ENCODE data around the gene CIDEA. TPM values are rescaled to one million over a fixed set of nuclear protein-coding genes. Genes with fewer than 3 reads are reported as not detected.

CIDEA gene
- total and polyA plus RNA-seq, 8 donors: 0.15 to 0.44 TPM; not detected in 6

DNA sequence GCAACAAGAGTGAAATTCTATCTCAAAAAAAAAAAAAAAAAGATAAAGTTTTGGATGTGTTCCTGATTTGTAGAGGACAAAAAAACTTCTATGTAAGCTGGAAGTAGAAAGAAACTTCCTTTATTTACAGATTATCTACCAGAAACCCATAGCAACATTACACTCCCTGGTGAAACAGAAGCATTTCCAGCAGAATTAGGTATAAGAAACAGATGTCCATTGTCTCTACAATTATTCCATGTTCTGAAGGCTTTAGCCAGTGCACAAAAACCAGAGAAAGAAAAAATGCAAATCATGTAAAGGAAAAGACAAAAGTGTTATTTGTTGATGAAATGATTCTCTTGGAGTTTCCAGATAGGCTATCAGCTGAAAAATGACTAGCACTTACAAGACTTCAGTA is 58.8 kb downstream of the CIDEA start:
- Histone ChIP-seq H3K27me3 (peaks cover 0 to 20% (median 10%) of the 10 kb centered on the region in 3 donors), H3K4me3 (no peak overlapping the region), H3K4me1 (peaks cover 20 to 77% (median 52%) of the 10 kb centered on the region in 4 donors), H3K27ac (no peak overlapping the region), H3K9me3 (peaks cover 0 to 11% (median 7%) of the 10 kb centered on the region in 4 donors), H3K36me3 (peaks cover 0 to 34% (median 24%) of the 10 kb centered on the region in 4 donors)
- TF ChIP-seq POLR2A (IDR thresholded peaks at IDR 0.05) (no peak), POLR2AphosphoS5 (IDR thresholded peaks at IDR 0.05) (no peak), EP300 (IDR thresholded peaks at IDR 0.05) (no peak)
- TF ChIP-seq, protein P1, sequence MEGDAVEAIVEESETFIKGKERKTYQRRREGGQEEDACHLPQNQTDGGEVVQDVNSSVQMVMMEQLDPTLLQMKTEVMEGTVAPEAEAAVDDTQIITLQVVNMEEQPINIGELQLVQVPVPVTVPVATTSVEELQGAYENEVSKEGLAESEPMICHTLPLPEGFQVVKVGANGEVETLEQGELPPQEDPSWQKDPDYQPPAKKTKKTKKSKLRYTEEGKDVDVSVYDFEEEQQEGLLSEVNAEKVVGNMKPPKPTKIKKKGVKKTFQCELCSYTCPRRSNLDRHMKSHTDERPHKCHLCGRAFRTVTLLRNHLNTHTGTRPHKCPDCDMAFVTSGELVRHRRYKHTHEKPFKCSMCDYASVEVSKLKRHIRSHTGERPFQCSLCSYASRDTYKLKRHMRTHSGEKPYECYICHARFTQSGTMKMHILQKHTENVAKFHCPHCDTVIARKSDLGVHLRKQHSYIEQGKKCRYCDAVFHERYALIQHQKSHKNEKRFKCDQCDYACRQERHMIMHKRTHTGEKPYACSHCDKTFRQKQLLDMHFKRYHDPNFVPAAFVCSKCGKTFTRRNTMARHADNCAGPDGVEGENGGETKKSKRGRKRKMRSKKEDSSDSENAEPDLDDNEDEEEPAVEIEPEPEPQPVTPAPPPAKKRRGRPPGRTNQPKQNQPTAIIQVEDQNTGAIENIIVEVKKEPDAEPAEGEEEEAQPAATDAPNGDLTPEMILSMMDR (IDR thresholded peaks at IDR 0.05): no peak
- no peak for DNase-seq
- intact Hi-C loops (cut with DNase I; ENCODE audit: low total_unique reads): no loop called here

DNA sequence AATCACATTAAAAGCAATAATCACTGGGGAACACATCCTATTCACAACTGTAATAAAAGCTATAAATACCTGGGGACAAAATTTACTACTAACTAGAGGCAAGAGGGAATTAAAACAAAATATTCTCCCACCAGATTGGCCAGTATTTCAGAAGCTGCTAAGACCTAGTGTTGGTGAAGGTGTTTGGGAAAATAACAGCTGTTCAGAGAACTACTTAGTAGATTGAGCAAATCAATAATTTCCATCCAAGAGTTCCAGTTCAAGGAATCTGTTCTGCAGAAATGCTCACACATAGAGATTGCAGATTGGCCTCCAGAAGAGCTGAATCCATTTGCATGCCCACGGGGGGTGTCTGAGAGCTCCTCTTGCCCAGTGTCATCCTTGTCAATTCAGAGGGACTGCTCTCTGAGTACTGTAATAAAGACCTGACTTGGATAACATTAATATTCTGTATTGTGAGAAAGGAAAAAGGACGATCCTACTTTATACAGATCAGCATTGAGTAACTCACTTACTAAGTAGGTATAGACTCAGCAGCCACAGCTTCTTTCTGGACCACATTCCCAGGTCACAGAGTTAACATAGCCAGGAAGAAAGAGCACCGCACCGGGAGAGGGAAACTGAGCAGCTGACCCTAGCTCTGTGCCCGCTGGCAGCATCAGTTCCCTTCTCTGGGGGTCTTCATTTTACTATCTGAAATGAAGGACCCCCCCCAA is 59.5 kb downstream of the CIDEA start:
- H3K27ac ChIP-seq: peak overlapping the region in 3 of 5 donors; percentile 40 to 62 (median 41)
- peaks cover 21 to 79% (median 53%) of the 10 kb centered on the region in 4 donors for H3K4me1 ChIP-seq
- TF ChIP-seq EP300 (IDR thresholded peaks at IDR 0.05) (no peak), POLR2AphosphoS5 (IDR thresholded peaks at IDR 0.05) (no peak), POLR2A (IDR thresholded peaks at IDR 0.05) (no peak)
- TF ChIP-seq, protein P1 (IDR thresholded peaks at IDR 0.05): no peak
- peak overlapping the region in 1 of 4 donors; percentile 3 for H3K4me3 ChIP-seq
- intact Hi-C loops (cut with DNase I; ENCODE audit: low total_unique reads): no loop called here
- peaks cover 0 to 40% (median 24%) of the 10 kb centered on the region in 4 donors for H3K36me3 ChIP-seq
- peaks cover 0 to 13% (median 4%) of the 10 kb centered on the region in 3 donors for H3K27me3 ChIP-seq
- peaks cover 0 to 11% (median 7%) of the 10 kb centered on the region in 4 donors for H3K9me3 ChIP-seq
- 79 to 92% (median 89%) methylated on average over 5 of the region's 5 CpGs for WGBS, 5 donors
- no peak for DNase-seq

DNA sequence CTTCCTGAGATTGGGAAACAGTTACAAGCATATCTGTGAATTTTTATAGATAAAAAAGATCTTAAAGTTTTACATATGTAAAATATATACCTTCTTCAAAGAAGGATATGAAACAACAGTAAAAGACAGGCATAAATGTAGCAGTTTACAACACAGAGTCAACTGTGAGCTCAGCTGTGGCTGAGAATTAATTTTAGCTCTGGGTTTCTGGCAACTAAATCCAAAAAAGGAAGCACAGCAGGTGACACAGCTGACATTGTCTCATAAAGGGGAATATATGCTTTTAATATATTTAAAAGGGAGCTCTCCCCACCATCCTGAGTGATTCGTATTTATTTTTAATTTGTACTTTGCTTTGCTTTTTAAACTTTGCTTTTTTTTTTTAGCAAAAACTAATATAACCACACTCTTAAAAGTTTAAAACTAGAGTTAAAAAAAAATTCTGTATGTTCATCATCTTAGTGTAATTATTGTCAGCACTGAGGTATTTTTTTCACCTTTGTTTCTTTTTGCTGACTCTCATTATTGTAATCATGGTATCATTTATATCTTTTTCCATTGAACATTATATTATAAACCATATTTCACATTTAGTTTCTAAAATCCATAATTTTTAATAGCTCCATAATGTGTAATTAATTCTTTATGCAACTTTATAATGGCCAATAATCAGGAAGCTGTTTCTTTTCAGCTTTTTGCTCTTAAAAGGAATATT is 60.6 kb downstream of the CIDEA start:
- no peak for DNase-seq
- peaks cover 0 to 2% (median 0%) of the 10 kb centered on the region in 3 donors for H3K27me3 ChIP-seq
- H3K9me3 ChIP-seq: peaks cover 0 to 11% (median 7%) of the 10 kb centered on the region in 4 donors
- peaks cover 0 to 43% (median 25%) of the 10 kb centered on the region in 4 donors for H3K36me3 ChIP-seq
- intact Hi-C loops (cut with DNase I; ENCODE audit: low total_unique reads): no loop called here
- H3K4me1 ChIP-seq: peaks cover 14 to 71% (median 46%) of the 10 kb centered on the region in 4 donors
- TF ChIP-seq EP300 (IDR thresholded peaks at IDR 0.05) (no peak), POLR2A (IDR thresholded peaks at IDR 0.05) (no peak), POLR2AphosphoS5 (IDR thresholded peaks at IDR 0.05) (no peak)
- TF ChIP-seq, protein P1 (IDR thresholded peaks at IDR 0.05): no peak
- 70 to 86% (median 84%) methylated on average over 1 of the region's 1 CpG for WGBS, 5 donors
- H3K27ac ChIP-seq: peak overlapping the region in 3 of 5 donors; percentile 40 to 62 (median 41)
- peak overlapping the region in 1 of 4 donors; percentile 3 for H3K4me3 ChIP-seq

DNA sequence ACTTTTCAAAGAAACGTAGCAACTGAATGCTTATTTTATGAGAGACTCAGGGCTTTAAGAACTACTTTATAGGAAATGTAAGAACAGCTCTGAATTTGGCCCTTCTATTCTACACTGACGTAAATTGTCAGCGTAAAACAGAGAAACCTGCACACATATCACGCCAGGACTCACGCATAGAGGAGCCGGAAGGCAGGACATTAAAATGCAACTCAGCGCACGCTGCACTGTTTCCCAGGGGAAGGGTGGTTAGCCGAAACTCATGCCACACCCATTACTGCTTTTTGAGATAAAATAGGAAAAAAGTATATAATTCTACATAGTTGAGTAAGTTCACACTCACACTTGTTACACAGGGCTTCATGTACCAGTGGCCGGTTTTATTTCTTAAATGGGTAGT is 61.3 kb downstream of the CIDEA start:
- Histone ChIP-seq H3K27me3 (no peaks in the 10 kb centered on the region), H3K27ac (peak overlapping the region in 2 of 5 donors; percentile 18 to 62), H3K4me1 (peaks cover 12 to 63% (median 40%) of the 10 kb centered on the region in 4 donors), H3K9me3 (peaks cover 0 to 11% (median 7%) of the 10 kb centered on the region in 4 donors), H3K4me3 (no peak overlapping the region), H3K36me3 (peaks cover 0 to 49% (median 27%) of the 10 kb centered on the region in 4 donors)
- WGBS, 5 donors: 49 to 77% (median 73%) methylated on average over 10 of the region's 10 CpGs
- TF ChIP-seq POLR2AphosphoS5 (IDR thresholded peaks at IDR 0.05): no peak
- no peak for DNase-seq
- intact Hi-C loops (cut with DNase I; ENCODE audit: low total_unique reads): no loop called here

Data from stomach (tissue), 9 donors.